ENCODE measurements around the gene TOR1AIP2. TPM values are rescaled to one million over a fixed set of nuclear protein-coding genes. Genes with fewer than 3 reads are reported as not detected.
A peak's percentile ranks its signal among the peaks of the same experiment; 100 is the strongest.

The TOR1AIP2 gene
- total and polyA plus RNA-seq, 10 of the 15 experiments (the other 5 are each of a cell fraction or from before 2014, with no cell fraction given), result 5.3 to 38.9 (median 15.4) TPM

GRCh38 chr1:179814546-179814838 is 63.1 kb downstream of the TOR1AIP2 start:
- no peak for TF ChIP-seq POLR2AphosphoS5 (IDR thresholded peaks at IDR 0.05; ENCODE audit: low read length)
- 0 out of 2 replicates have a peak, but pooled peaks have one; percentile 17 for TF ChIP-seq MAX (IDR thresholded peaks at IDR 0.05; ENCODE audit: low read depth, low read length)
- TF ChIP-seq BMI1 (IDR thresholded peaks at IDR 0.05; ENCODE audit: borderline replicate concordance), result peak; percentile 34; the same call in 1 of the 2 replicates
- no peak for FAIRE-seq
- Histone ChIP-seq H3K4me3 (no peak overlapping the region), H3K36me3 (ENCODE audit: control insufficient read depth in 2 of 2, insufficient read depth in 2 of 2, low read length in 1 of 2) (no peaks in the 10 kb centered on the region), H3K27me3 (replicated peaks in 1 of 2; ENCODE audit: control insufficient read depth in 2 of 2, insufficient read depth in 2 of 2, low read length in 1 of 2) (peaks cover 2 to 12% of the 10 kb centered on the region in 2 experiments), H4K20me1 (ENCODE audit: control insufficient read depth, insufficient read depth) (no peaks in the 10 kb centered on the region), H3K27ac (ENCODE audit: control insufficient read depth, insufficient read depth) (no peak overlapping the region), H3K4me1 (ENCODE audit: control insufficient read depth, insufficient read depth, low read length) (peaks cover 10% of the 10 kb centered on the region), H3K9ac (ENCODE audit: control insufficient read depth, insufficient read depth, low read length) (no peak overlapping the region), H3K9me3 (replicated peaks; ENCODE audit: control insufficient read depth, insufficient read depth, low read length) (no peaks in the 10 kb centered on the region), H3K79me2 (ENCODE audit: control insufficient read depth, insufficient read depth, low read length) (no peaks in the 10 kb centered on the region), H3K4me2 (ENCODE audit: control insufficient read depth, insufficient read depth) (peak overlapping the region; percentile 97), H2AFZ (ENCODE audit: control insufficient read depth, low read depth, low read length) (peak overlapping the region; percentile 72)
- RAD21 ChIA-PET (ENCODE audit: unreplicated experiment), result interaction anchor here (0.7 to 13.1 kb wide), 19 partner anchors 9 to 365 kb away, joined by 3 to 474 read pairs (median 4); partner anchors contain the start of gene CEP350
- 11% methylated on average over 16 of the region's 16 CpGs for WGBS (ENCODE audit: insufficient coverage, insufficient replicate concordance, low lambda C conversion rate, missing lambda C conversion rate)
- CTCF ChIA-PET, result interaction anchor here (0.7 to 19.2 kb wide), 69 partner anchors 9 to 787 kb away, joined by 3 to 938 read pairs (median 4); partner anchors contain the start of gene CEP350
- POLR2A ChIA-PET, result interaction anchor here (0.6 to 2.1 kb wide), 2 partner anchors 104 to 127 kb away, joined by 3 to 8 read pairs; no protein-coding TSS in a partner anchor
- intact Hi-C loops (cut with micrococcal nuclease; ENCODE audit: unreplicated experiment), result loop anchor here (1.0 kb wide), 1 partner anchor 108 kb away; no protein-coding TSS in a partner anchor
- no peak for DNase-seq (ENCODE audit: low read depth, low spot score)
- no TSS peak for BruUV-seq (replicated peaks)
- in situ Hi-C loops (cut with MboI), result loop anchor here (25.0 kb wide), 1 partner anchor 727 kb away; the partner anchor contains the start of gene TOR3A
- ATAC-seq, result peak; percentile 31; the same call in 2 of the 3 replicates
- SMC1A ChIA-PET (ENCODE audit: uncharacterized antibody, unreplicated experiment), result interaction anchor here (0.6 to 10.8 kb wide), 25 partner anchors 9 to 562 kb away, joined by 3 to 295 read pairs (median 4); no protein-coding TSS in a partner anchor
